Fibroblast of lung (primary cell): Measurements from ENCODE around the gene ARRB1.

ENCODE experiments used
- EZH2 ChIP-seq: IDR thresholded peaks from 2 replicates; pipeline ENCODE4 v1.5.1; 2012; ENCODE audit warnings: low read length, control low read depth, mild to moderate bottlenecking; ENCODE audit errors: missing control alignments
- TF ChIP-seq, protein P1 (sequence below), 2 donors: IDR thresholded peaks in 1 of 2; conservative IDR thresholded peaks in 1 of 2; 1 replicate in 1 of 2; 2 replicates in 1 of 2; pipeline ENCODE4 v1.5.1; 2011 to 2012; ENCODE audit warnings: low read length in 2 of 2, control low read depth in 1 of 2, inconsistent platforms in 1 of 2, low read depth in 1 of 2, mild to moderate bottlenecking in 1 of 2

DNA sequence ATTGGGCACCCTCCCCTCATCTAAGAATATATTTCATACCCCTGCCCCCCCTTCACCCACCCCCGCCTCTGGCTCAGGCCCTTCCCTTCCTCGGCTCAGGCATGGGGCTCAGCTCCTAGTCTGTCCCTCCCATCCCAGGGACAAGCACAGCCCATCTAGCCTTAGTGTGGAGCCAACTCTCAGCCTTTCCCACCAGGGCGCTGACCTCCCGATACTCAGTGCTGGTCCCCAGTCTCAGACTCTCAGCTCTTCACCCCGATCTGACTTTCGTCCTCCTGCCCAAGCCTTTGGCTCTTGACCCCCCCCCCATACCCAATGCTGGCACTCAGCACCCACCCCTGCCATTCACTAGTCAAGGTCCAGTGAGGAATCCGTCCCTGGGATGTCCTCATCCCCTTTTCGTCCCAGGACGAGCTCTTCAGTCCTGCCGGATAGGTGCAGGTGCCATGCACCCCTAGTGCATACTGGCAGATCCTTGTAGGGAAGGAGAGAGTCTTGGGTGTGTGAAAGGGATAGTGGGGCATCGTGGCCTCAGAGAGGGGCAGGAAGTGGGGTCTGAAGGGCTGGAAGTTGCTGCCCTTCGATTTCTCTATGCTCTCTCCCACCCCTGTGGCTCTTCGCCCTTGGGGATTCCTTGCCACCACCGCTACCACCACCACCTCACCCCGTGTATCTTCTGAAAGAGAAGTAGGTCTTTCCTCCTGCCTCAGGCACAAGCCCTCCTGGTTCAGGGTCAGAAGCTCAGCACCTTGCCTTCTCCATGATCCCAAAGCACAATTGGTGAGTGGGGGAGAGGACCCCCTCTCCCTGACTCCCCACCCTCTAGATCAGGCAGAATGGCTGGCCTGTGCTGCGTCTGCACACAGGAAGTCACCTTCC lies 108.5 kb downstream of the ARRB1 start:
- TF ChIP-seq, protein P1, sequence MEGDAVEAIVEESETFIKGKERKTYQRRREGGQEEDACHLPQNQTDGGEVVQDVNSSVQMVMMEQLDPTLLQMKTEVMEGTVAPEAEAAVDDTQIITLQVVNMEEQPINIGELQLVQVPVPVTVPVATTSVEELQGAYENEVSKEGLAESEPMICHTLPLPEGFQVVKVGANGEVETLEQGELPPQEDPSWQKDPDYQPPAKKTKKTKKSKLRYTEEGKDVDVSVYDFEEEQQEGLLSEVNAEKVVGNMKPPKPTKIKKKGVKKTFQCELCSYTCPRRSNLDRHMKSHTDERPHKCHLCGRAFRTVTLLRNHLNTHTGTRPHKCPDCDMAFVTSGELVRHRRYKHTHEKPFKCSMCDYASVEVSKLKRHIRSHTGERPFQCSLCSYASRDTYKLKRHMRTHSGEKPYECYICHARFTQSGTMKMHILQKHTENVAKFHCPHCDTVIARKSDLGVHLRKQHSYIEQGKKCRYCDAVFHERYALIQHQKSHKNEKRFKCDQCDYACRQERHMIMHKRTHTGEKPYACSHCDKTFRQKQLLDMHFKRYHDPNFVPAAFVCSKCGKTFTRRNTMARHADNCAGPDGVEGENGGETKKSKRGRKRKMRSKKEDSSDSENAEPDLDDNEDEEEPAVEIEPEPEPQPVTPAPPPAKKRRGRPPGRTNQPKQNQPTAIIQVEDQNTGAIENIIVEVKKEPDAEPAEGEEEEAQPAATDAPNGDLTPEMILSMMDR (conservative IDR thresholded peaks at IDR 0.05 in 1 of 2, IDR thresholded peaks at IDR 0.05 in 1 of 2; ENCODE audit: low read depth in 1 of 2, low read length in 2 of 2) = no peak
- no peak for TF ChIP-seq EZH2
